IMR-90 (cell line): ENCODE results near the gene TIMM44. TPM values are rescaled to one million over a fixed set of nuclear protein-coding genes. Genes with fewer than 3 reads are reported as not detected.

ENCODE experiments used
- ATAC-seq: fragments of 200-7000 bp; cut with Tn5 transposase; 2 replicates; pipeline ENCODE4 v1.9.1; 2020; ENCODE audit warnings: low read depth, mild to moderate bottlenecking, moderate library complexity
- BruUV-seq: library from RNA; stranded (reverse); fragments of 400-500 nt; replicated peaks from 2 replicates; lab custom pipeline; 2021; lab: Mats Ljungman, UMichigan
- CTCF ChIA-PET: fragments of 300-600 bp; formaldehyde crosslinking; extraction: SDS; loops from one replicate; lab custom pipeline; 2021; ENCODE audit warnings: antibody characterized with exemption; lab: Yijun Ruan, JAX
- POLR2A ChIA-PET: fragments of 300-600 bp; sonication (Branson Sonifier 250); formaldehyde crosslinking; loops from one replicate; lab custom pipeline; 2022; ENCODE audit warnings: antibody characterized with exemption; ENCODE audit not compliant: unreplicated experiment; lab: Charles Lee
- DNase-seq: peaks from one replicate; pipeline ENCODE4 v3.0.0; 2013
- H2AFZ ChIP-seq: replicated peaks from 2 replicates; pipeline ENCODE3; 2013; ENCODE audit warnings: low read length, mild to moderate bottlenecking; ENCODE audit not compliant: poor library complexity
- H2AK5ac ChIP-seq: 2 replicates; pipeline ENCODE4 v1.6.1; 2013; ENCODE audit warnings: low read depth, low read length, inconsistent platforms
- H2AK9ac ChIP-seq: replicated peaks from 2 replicates; pipeline ENCODE3; 2013; ENCODE audit warnings: mild to moderate bottlenecking, low read depth, low read length, moderate library complexity; ENCODE audit not compliant: poor library complexity
- H2BK120ac ChIP-seq: 2 replicates; pipeline ENCODE4 v1.6.1; 2013; ENCODE audit warnings: low read depth, low read length, inconsistent platforms
- H2BK15ac ChIP-seq: 3 replicates; pipeline ENCODE4 v1.6.1; 2013; ENCODE audit warnings: low read depth, low read length, inconsistent platforms
- H2BK20ac ChIP-seq: 2 replicates; pipeline ENCODE4 v1.6.1; 2013; ENCODE audit warnings: low read depth, mild to moderate bottlenecking, inconsistent platforms, low read length, moderate library complexity
- H2BK5ac ChIP-seq: 2 replicates; pipeline ENCODE4 v1.6.1; 2013; ENCODE audit warnings: mild to moderate bottlenecking, low read depth, low read length, inconsistent platforms; ENCODE audit not compliant: poor library complexity, severe bottlenecking
- H3K14ac ChIP-seq: replicated peaks from 2 replicates; pipeline ENCODE4 v1.6.1; 2013; ENCODE audit warnings: low read depth, low read length, inconsistent platforms
- H3K18ac ChIP-seq: 2 replicates; pipeline ENCODE4 v1.6.1; 2013; ENCODE audit warnings: low read depth, low read length, control low read depth
- H3K23ac ChIP-seq: 2 replicates; pipeline ENCODE4 v1.6.1; 2013; ENCODE audit warnings: low read depth, low read length, inconsistent platforms
- H3K27ac ChIP-seq: 2 replicates; pipeline ENCODE4 v1.5.1; 2013; ENCODE audit warnings: mild to moderate bottlenecking, control low read depth, low read length; ENCODE audit not compliant: insufficient read depth
- H3K27me3 ChIP-seq: 2 replicates; pipeline ENCODE4 v1.6.1; 2013; ENCODE audit warnings: low read length; ENCODE audit not compliant: control insufficient read depth, insufficient read depth
- H3K36me3 ChIP-seq: 2 replicates; pipeline ENCODE4 v1.6.1; 2013; ENCODE audit warnings: low read length, mixed read lengths; ENCODE audit not compliant: control insufficient read depth, insufficient read depth
- H3K4ac ChIP-seq: 2 replicates; pipeline ENCODE4 v1.6.1; 2013; ENCODE audit warnings: low read depth, low read length, inconsistent platforms
- H3K4me1 ChIP-seq: 2 replicates; pipeline ENCODE4 v1.6.1; 2013; ENCODE audit warnings: low read length, mixed read lengths; ENCODE audit not compliant: control insufficient read depth, insufficient read depth
- H3K4me2 ChIP-seq: 2 replicates; pipeline ENCODE4 v1.6.1; 2013; ENCODE audit warnings: low read depth, mild to moderate bottlenecking, control low read depth, low read length, moderate library complexity
- H3K4me3 ChIP-seq: 2 replicates; pipeline ENCODE4 v1.5.1; 2013; ENCODE audit warnings: low read depth, mild to moderate bottlenecking, control low read depth, low read length, moderate library complexity; ENCODE audit not compliant: insufficient read depth
- H3K56ac ChIP-seq: 2 replicates; pipeline ENCODE4 v1.6.1; 2013; ENCODE audit warnings: low read length, inconsistent platforms; ENCODE audit not compliant: insufficient read depth; ENCODE audit errors: extremely low read depth
- H3K79me1 ChIP-seq, 2 experiments: 2 replicates each; pipeline ENCODE4 v1.6.1; 2013; ENCODE audit warnings: low read length in 2 of 2, inconsistent platforms in 1 of 2, low read depth in 1 of 2
- H3K9ac ChIP-seq: 2 replicates; pipeline ENCODE4 v1.6.1; 2013; ENCODE audit warnings: low read depth, low read length, control low read depth
- H3K9me1 ChIP-seq: 2 replicates; pipeline ENCODE4 v1.6.1; 2013; ENCODE audit warnings: low read length, inconsistent platforms; ENCODE audit not compliant: insufficient read depth
- H3K9me3 ChIP-seq: 2 replicates; pipeline ENCODE4 v1.6.1; 2013; ENCODE audit warnings: low read length; ENCODE audit not compliant: control insufficient read depth, insufficient read depth
- H4K20me1 ChIP-seq: 2 replicates; pipeline ENCODE4 v1.6.1; 2013; ENCODE audit warnings: low read length, inconsistent platforms; ENCODE audit not compliant: insufficient read depth
- H4K5ac ChIP-seq: 2 replicates; pipeline ENCODE4 v1.6.1; 2013; ENCODE audit warnings: mild to moderate bottlenecking, low read depth, low read length, control low read depth
- H4K8ac ChIP-seq, 2 experiments: 2 replicates each; pipeline ENCODE4 v1.6.1; 2013; ENCODE audit warnings: low read depth in 2 of 2, low read length in 2 of 2, control low read depth in 1 of 2, inconsistent platforms in 1 of 2
- H4K91ac ChIP-seq: 2 replicates; pipeline ENCODE4 v1.6.1; 2013; ENCODE audit warnings: low read depth, low read length, inconsistent platforms; ENCODE audit not compliant: insufficient read depth
- BHLHE40 ChIP-seq: fragments of 150-350 bp; IDR thresholded peaks from 2 replicates; pipeline ENCODE4 v1.6.1; 2016; ENCODE audit warnings: mild to moderate bottlenecking, low read depth, low read length
- CEBPB ChIP-seq: IDR thresholded peaks from 2 replicates; pipeline ENCODE4 v1.6.1; 2012; ENCODE audit warnings: low read depth, low read length, improper control_type of control experiment
- CHD1 ChIP-seq: IDR thresholded peaks from 2 replicates; pipeline ENCODE4 v1.6.1; 2012; ENCODE audit warnings: low read depth, low read length, improper control_type of control experiment
- CTCF ChIP-seq: conservative IDR thresholded peaks from 2 replicates; pipeline ENCODE4 v1.5.1; 2012; ENCODE audit warnings: mild to moderate bottlenecking, low read depth, low read length, improper control_type of control experiment
- FOS ChIP-seq: fragments of 150-350 bp; IDR thresholded peaks from 2 replicates; pipeline ENCODE4 v1.6.1; 2016; ENCODE audit warnings: low read depth, low read length
- MAFK ChIP-seq: IDR thresholded peaks from 2 replicates; pipeline ENCODE4 v1.6.1; 2012; ENCODE audit warnings: low read depth, low read length, improper control_type of control experiment
- MAZ ChIP-seq: IDR thresholded peaks from 2 replicates; pipeline ENCODE4 v1.6.1; 2012; ENCODE audit warnings: low read depth, mild to moderate bottlenecking, low read length, improper control_type of control experiment, moderate library complexity, borderline replicate concordance
- MXI1 ChIP-seq: IDR thresholded peaks from 2 replicates; pipeline ENCODE4 v1.6.1; 2012; ENCODE audit warnings: low read depth, mild to moderate bottlenecking, low read length, moderate library complexity, borderline replicate concordance
- NFE2L2 ChIP-seq: fragments of 150-350 bp; IDR thresholded peaks from 2 replicates; pipeline ENCODE4 v1.6.1; 2016; ENCODE audit warnings: low read depth, mild to moderate bottlenecking, low read length
- POLR2A ChIP-seq: IDR thresholded peaks from 2 replicates; pipeline ENCODE4 v1.6.1; 2012; ENCODE audit warnings: mild to moderate bottlenecking, low read depth, low read length
- RAD21 ChIP-seq: IDR thresholded peaks from 2 replicates; pipeline ENCODE4 v1.6.1; 2012; ENCODE audit warnings: low read length, improper control_type of control experiment
- RCOR1 ChIP-seq: IDR thresholded peaks from 2 replicates; pipeline ENCODE4 v1.6.1; 2012; ENCODE audit warnings: mild to moderate bottlenecking, low read length, improper control_type of control experiment; ENCODE audit not compliant: insufficient replicate concordance
- RFX5 ChIP-seq: IDR thresholded peaks from 2 replicates; pipeline ENCODE4 v1.8.0; 2012; ENCODE audit warnings: low read depth, mild to moderate bottlenecking, low read length, moderate library complexity
- SMC3 ChIP-seq: fragments of 150-350 bp; IDR thresholded peaks from 2 replicates; pipeline ENCODE4 v1.6.1; 2016; ENCODE audit warnings: low read depth, mild to moderate bottlenecking, antibody characterized with exemption, low read length, moderate library complexity
- USF2 ChIP-seq: fragments of 150-350 bp; IDR thresholded peaks from 2 replicates; pipeline ENCODE4 v1.6.1; 2017; ENCODE audit warnings: mild to moderate bottlenecking, antibody characterized with exemption, low read length, low read depth
- WGBS, 2 experiments: methylation state at CpG; one replicate each; pipeline versions ENCODE4 v1.1.5 to v1.1.7; 2013; ENCODE audit warnings: missing lambda C conversion rate in 2 of 2; ENCODE audit not compliant: insufficient read length in 1 of 2; ENCODE audit errors: extremely low coverage in 2 of 2; 5-methylcytosine and 5-hydroxymethylcytosine counted together
- dilution Hi-C: fragments of 300-500 bp; cut with HindIII; formaldehyde crosslinking; loops from one replicate; pipeline ENCODE4 v1.14.3; 2018; ENCODE audit warnings: low sequenced_read_pairs; ENCODE audit not compliant: unreplicated experiment
- in situ Hi-C: fragments of 300-500 bp; cut with MboI; formaldehyde crosslinking; loops from 3 replicates; pipeline ENCODE4 v1.14.3; 2019; ENCODE audit warnings: low sequenced_read_pairs, inconsistent platforms, mixed read lengths
- intact Hi-C: fragments of 100-400 bp; cut with micrococcal nuclease; formaldehyde crosslinking; loops from 2 replicates; pipeline ENCODE4 v1.10.0; 2022
- polyA plus RNA-seq, 3 experiments: library from polyadenylated mRNA; depleted of rRNA; stranded (reverse); fragments of >200 nt; gene quantifications; 2 replicates each; pipeline ENCODE4 v1.2.3, GENCODE V29; 2012; ENCODE audit warnings: low replicate concordance in 1 of 3
- total RNA-seq: library from RNA; depleted of rRNA; stranded (reverse); fragments of >200 nt; gene quantifications from 2 replicates; pipeline ENCODE4 v1.2.3, GENCODE V29; 2012
- TF ChIP-seq, protein P1 (sequence below): fragments of 150-350 bp; IDR thresholded peaks from 2 replicates; pipeline ENCODE4 v1.6.1; 2016; ENCODE audit warnings: low read depth, mild to moderate bottlenecking, low read length, moderate library complexity, borderline replicate concordance

TIMM44 gene
- total and polyA plus RNA-seq, 2 of the 4 experiments (the other 2 are of a cell fraction), result 37.6 to 52.3 TPM

DNA sequence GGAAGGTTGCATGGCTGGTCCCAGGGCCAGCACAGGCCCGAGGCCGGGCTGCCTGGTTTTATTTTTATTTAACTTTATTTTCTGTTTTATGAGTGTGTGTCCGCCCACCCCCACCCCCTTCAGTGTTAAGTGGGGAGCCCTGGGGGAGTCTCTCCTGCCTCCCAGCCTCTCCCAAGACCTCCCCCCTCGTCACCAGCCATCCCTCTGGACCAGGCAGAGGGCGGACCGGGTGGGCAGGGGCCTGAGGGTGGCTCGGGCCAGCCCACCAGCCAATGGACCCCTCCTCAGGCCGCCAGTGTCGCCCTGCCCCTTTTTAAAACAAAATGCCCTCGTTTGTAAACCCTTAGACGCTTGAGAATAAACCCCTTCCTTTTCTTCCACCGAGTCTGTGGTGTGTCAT, 29.4 kb downstream of the TIMM44 start:
- H2AFZ ChIP-seq, result no peak overlapping the region
- peaks cover 4% of the 10 kb centered on the region; the same call in 1 of the 2 replicates for H4K20me1 ChIP-seq
- H3K18ac ChIP-seq, result no peak overlapping the region
- peaks cover 0 to 2% of the 10 kb centered on the region in 2 experiments; a peak in 1 of 4 replicates for H3K79me1 ChIP-seq
- no peak overlapping the region for H2BK20ac ChIP-seq
- intact Hi-C loops, result no loop called here
- no peak overlapping the region for H4K91ac ChIP-seq
- no peak overlapping the region for H3K56ac ChIP-seq
- H2BK15ac ChIP-seq, result no peak overlapping the region
- H3K9ac ChIP-seq, result no peak overlapping the region
- no CpG with 5 or more reads among the region's 12 CpGs for WGBS, 2 experiments
- H3K4ac ChIP-seq, result no peak overlapping the region
- peaks cover 11% of the 10 kb centered on the region for H3K27me3 ChIP-seq
- H2AK5ac ChIP-seq, result no peak overlapping the region
- peaks cover 28% of the 10 kb centered on the region for H3K36me3 ChIP-seq
- H3K4me1 ChIP-seq, result peaks cover 10% of the 10 kb centered on the region; the same call in 1 of the 2 replicates
- TSS peak; percentile 87 for BruUV-seq
- no peak overlapping the region for H4K8ac ChIP-seq
- no peak overlapping the region for H4K5ac ChIP-seq
- H3K9me3 ChIP-seq, result no peaks in the 10 kb centered on the region
- TF ChIP-seq FOS (no peak), BHLHE40 (no peak), SMC3 (no peak), MAFK (no peak), CHD1 (no peak), CEBPB (no peak), NFE2L2 (no peak), RCOR1 (no peak), RFX5 (no peak), USF2 (no peak), CTCF (no peak), MAZ (no peak), POLR2A (no peak), RAD21 (no peak), MXI1 (no peak)
- TF ChIP-seq, protein P1, sequence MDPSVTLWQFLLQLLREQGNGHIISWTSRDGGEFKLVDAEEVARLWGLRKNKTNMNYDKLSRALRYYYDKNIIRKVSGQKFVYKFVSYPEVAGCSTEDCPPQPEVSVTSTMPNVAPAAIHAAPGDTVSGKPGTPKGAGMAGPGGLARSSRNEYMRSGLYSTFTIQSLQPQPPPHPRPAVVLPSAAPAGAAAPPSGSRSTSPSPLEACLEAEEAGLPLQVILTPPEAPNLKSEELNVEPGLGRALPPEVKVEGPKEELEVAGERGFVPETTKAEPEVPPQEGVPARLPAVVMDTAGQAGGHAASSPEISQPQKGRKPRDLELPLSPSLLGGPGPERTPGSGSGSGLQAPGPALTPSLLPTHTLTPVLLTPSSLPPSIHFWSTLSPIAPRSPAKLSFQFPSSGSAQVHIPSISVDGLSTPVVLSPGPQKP, result no peak
- ATAC-seq (no peak), DNase-seq (no peak)
- H3K14ac ChIP-seq, result no peak overlapping the region
- ChIA-PET POLR2A (no interaction called here), CTCF (no interaction called here)
- H2BK120ac ChIP-seq, result no peak overlapping the region
- in situ Hi-C loops, result no loop called here
- no peak overlapping the region for H3K27ac ChIP-seq
- H3K4me2 ChIP-seq, result no peak overlapping the region
- no peaks in the 10 kb centered on the region for H3K9me1 ChIP-seq
- dilution Hi-C loops, result no loop called here
- no peak overlapping the region for H3K4me3 ChIP-seq
- no peak overlapping the region for H2AK9ac ChIP-seq
- no peak overlapping the region for H2BK5ac ChIP-seq
- no peak overlapping the region for H3K23ac ChIP-seq
